Measurements from ENCODE around the gene CERS4.
"Not testable (repeated sequence)": the region's sequence is repeated elsewhere in the genome, so short reads cannot be mapped to it uniquely, and the experiment has no call there.

Gene CERS4, protein sequence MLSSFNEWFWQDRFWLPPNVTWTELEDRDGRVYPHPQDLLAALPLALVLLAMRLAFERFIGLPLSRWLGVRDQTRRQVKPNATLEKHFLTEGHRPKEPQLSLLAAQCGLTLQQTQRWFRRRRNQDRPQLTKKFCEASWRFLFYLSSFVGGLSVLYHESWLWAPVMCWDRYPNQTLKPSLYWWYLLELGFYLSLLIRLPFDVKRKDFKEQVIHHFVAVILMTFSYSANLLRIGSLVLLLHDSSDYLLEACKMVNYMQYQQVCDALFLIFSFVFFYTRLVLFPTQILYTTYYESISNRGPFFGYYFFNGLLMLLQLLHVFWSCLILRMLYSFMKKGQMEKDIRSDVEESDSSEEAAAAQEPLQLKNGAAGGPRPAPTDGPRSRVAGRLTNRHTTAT

GRCh38 chr19:8208922-8209461 lies at the start of gene CERS4:
Gene CERS4 (plus strand): TSS chr19:8209370. CDS start chr19:8251077, 41,707 bp downstream.
- peak; percentile 61 for DNase-seq

DNA sequence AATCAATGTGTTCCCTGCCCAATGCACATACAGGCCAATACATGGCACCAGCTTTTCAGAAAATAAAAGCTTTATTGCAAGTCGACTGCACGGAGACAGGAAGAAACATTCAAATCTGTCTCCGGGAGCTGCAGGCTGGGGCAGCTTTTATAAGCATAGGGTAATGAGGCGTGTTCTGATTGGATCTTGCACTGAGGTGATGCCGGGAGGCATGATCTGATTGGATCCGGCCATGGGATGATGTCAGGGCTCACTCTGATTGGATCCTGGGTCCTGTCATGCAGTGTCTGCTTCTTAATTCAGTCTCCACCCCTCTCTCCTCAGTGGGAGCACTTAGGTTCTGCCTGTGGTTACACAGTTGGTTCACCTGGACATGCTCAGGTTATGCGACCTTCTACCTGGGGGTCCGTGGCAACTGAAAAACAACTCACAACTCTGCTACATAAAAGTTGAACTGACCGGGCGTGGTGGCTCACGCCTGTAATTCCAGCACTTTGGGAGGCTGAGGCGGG lies 48.0 kb upstream of the CERS4 start:
- peak; percentile 67 for DNase-seq

GRCh38 chr19:8163759-8164158 lies 45.4 kb upstream of the CERS4 start:
- DNase-seq, result no peak

GRCh38 chr19:8167985-8168384 lies 41.2 kb upstream of the CERS4 start:
- no peak for DNase-seq

DNA sequence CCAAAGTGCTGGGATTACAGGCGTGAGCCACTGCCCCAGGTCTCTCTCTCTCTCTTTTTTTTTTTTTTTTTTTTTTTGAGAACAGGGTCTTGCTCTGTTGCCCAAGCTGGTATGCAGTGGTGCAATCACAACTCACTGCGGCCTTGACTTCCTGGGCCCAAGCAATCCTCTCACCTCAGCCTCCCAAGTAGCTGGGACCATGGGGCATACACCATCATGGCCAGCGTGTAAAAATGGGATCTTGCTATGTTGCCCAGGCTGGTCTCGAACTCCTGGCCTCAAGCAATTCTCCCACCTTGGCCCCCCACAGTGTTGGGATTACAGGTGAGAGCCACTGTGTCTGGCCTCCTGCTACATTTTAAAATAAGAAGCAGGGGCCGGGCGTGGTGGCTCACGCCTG lies 40.6 kb upstream of the CERS4 start:
- DNase-seq, result no peak

GRCh38 chr19:8174706-8175105 lies 34.5 kb upstream of the CERS4 start:
- no peak for DNase-seq

DNA sequence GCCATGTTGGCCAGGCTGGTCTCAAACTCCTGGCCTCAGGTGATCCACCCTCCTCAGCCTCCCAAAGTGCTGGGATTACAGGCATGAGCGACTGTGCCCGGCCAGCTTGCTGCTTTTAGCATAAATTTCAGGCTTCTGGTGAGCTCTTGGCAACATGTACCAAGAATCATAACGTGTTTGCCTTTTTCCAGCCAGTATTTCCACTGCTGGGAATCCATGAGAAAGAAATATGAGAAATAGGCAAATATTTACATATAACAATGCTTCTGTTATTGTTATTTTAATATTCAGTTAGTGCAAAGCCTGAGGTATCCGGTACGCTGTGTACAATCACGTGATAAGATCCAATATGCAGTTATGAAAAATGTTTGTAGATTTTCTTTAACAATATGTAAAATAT lies 29.2 kb upstream of the CERS4 start:
- no peak for DNase-seq

- no peak for DNase-seq
Measured at GRCh38 chr19:8184274-8184673, 24.9 kb upstream of the CERS4 start.

DNA sequence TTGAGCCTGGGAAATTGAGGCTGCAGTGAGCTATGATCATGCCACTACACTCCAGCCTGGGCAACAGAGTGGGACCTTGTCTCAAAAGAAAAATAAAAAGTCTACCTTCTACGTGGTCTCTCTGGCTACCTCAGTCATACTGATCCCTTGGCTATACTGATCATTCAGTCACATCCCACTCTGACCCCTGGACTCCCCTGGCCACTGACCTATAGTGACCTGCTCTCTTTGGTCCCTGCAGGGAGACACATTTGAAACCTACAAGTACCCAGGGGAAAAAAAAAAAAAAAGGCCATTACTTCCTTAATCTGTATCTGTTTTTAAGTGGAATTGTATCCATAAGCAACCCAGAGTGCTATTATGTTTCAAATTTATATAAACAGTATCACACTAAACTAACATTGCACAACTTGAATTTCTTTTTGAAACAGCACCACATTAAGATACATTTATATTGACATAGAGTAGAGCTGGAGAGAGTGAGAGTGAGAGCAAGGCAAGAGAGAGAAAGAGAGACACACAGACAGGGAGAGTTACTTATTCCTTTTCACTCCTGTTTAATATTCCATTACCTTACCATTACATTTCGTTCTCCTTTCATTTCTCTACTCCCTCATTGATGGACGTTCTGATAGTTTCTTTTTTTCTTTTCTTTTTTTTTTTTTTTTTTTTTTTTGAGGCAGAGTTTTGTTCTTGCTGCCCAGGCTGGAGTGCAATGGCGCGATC lies 23.7 kb upstream of the CERS4 start:
- DNase-seq, result no peak

DNA sequence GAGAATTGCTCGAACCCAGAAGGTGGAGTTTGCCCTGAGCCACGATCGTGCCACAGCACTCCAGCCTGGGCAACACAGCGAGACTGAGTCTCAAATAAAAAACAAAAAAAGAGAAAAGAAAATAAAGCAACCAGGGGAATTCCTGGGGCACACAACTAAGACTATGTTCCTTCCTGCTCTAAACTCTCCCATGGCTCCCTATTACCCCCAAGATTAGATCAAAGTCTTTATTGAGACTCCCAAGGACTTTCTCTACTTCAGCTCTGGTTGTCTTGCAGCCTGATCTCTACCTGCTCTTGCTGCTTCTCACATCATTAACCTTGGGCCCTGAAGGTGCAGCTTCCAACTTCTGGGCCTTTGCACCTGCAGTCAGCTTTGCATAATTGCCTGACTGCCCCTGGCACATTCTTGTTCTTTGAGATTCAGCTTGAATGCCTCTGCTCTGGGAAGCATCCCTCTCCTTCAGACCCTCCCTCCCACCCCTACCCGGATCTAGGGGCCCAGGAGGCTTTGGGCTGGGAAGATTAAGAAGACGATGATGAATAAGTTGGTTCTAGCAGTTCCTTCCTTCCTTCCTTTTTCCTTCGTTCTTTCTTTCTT lies 16.8 kb upstream of the CERS4 start:
- DNase-seq, result no peak

GRCh38 chr19:8194528-8195267 lies 14.5 kb upstream of the CERS4 start:
- no peak for DNase-seq

DNA sequence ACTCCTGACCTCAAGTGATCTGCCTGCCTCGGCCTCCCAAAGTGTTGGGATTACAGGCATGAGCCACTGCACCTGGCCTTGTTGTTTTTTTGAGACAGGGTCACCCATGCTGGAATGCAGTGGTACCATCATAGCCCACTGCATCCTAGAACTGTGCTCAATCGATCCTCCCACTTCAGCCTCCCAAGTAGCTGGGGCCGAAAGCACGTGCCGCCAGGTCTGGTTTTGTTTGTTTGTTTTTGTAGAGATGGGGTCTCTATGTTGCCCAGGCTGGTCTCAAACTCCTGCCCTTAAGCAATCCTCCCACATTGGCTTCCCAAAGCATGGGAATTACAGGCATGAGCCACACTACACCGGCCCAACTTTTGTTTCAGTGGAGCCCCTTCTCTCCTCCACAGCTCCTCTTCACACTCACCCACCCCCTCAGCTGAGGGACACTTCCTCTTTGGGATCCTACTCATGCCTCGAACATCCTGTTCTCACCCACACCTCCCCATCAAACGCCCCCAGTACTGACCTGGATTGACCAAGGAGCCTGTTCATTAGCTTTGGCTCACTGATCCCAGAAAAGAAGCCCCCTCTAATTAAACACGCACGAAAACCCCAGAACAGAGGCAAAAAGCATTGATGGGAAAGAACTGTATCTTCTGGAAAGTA lies 12.8 kb upstream of the CERS4 start:
- no peak for DNase-seq

GRCh38 chr19:8203288-8204120 lies 5.7 kb upstream of the CERS4 start:
- DNase-seq, result not testable (repeated sequence)

DNA sequence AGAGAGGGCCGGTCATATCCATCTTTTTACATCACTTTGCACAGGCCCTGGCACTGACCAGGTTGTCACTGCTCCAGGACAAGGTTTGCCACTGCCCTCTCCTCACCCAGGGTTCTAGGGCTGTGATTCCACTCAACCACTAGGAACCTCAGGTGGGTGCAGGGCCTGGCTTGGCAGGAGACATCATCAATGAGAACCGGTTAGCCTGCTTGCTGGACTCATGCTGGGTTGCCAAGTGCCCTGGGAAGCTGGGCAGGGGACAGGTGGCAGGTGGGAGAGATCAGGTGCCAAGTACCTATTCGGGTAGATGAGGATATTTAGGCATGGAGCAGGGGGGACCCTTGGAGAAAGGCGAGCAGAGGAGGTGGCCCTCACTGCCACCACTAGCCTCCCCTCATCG lies 4.2 kb upstream of the CERS4 start:
- DNase-seq, result peak; percentile 93

GRCh38 chr19:8206147-8207087 lies 2.8 kb upstream of the CERS4 start:
- DNase-seq, result peak; percentile 95

DNA sequence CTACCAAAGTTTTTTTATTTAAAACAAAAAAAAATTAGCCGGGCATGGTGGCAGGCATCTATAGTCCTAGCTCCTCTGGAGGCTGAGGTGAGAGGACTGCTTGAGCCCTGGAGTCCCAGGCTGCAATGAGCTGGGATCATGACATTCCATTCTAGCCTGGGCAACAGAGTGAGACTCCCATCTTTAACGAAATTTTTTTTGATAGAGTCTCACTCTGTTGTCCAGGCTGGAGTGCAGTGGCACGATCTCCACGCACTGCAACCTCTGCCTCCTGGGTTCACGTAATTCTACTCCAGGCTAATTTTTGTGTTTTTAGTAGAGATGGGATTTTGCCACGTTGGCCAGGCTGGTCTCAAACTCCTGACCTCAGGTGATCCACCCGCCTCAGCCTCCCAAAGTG lies 1.8 kb upstream of the CERS4 start:
- not testable (repeated sequence) for DNase-seq

GRCh38 chr19:8208119-8208921 lies 850 bp upstream of the CERS4 start:
- no peak for DNase-seq

DNA sequence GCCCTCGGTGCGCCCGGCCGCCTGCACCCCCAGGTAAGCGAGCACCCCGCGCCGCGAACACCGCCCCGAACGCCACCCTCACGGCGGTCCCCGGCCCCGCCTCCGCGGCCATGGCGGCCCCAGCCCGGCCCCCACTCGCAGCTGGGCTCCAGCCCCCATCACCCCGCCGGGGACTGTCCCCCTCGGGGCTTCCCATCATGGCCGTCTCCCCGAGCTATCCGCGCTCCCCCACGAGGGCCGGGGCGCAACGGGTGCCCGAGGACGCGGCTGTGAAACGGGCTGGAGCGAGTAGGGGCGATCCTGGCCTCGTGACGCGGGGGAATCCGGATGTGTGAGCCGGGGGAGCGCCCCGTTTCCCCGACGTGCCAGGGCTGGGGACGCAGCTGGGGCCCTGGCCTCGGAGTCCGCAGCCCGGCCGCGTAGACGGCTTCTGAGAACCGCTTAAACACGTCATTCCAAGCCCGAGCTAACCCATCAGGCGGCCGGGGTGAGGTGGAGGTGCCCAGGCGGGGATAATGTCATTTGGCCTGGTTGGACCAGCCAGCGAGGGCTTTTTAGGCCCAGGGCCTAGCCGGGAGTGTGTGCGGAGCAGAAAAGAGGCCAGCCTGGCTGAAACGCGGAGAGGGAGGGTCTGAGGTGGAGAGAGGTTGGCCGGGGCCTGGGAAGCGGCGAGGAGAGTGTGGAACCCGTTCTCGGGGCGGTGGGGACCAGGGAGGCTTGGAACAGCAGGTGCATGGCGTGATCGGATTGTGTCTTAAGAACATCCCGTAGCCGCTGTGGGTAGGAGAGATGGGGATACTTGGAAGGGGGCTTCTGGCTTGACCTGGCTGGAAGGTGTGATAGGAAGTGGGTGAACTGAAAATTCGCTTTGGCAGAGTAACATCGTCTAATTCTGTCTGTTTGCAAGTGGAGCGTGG lies 550 bp downstream of the CERS4 start:
- DNase-seq, result peak; percentile 57

All from DMS79 treated with DMSO at 0.1 percent for 48 hours (cell line).